Neural progenitor cell (in vitro differentiated cells): ENCODE data around the gene MTRR. TPM values are rescaled to one million over a fixed set of nuclear protein-coding genes. Genes with fewer than 3 reads are reported as not detected.

Experiments
- DNase-seq: peaks from one replicate; pipeline ENCODE4 v3.0.0-alpha.2; 2016; ENCODE audit warnings: low spot score
- H2AFZ ChIP-seq: fragments of 200-600 bp; sonication (generic); replicated peaks from 2 replicates; pipeline ENCODE4 v1.6.1; 2016; ENCODE audit warnings: antibody characterized with exemption
- H3F3A ChIP-seq: fragments of 200-600 bp; sonication (generic); 2 replicates; pipeline ENCODE4 v1.6.1; 2016; ENCODE audit warnings: antibody characterized with exemption, low read depth
- H3K27ac ChIP-seq: fragments of 200-600 bp; sonication (generic); 2 replicates; pipeline ENCODE4 v1.5.1; 2016; ENCODE audit warnings: mild to moderate bottlenecking
- H3K27me3 ChIP-seq: fragments of 200-600 bp; sonication (generic); 2 replicates; pipeline ENCODE4 v1.6.1; 2016; ENCODE audit warnings: mild to moderate bottlenecking, moderate library complexity
- H3K36me3 ChIP-seq: fragments of 200-600 bp; sonication (generic); 2 replicates; pipeline ENCODE4 v1.5.1; 2016
- H3K4me1 ChIP-seq: fragments of 200-600 bp; sonication (generic); 2 replicates; pipeline ENCODE4 v1.6.1; 2016; ENCODE audit warnings: mixed run types
- H3K4me2 ChIP-seq: fragments of 200-600 bp; sonication (generic); 2 replicates; pipeline ENCODE4 v1.6.1; 2016
- H3K4me3 ChIP-seq: fragments of 200-600 bp; sonication (generic); 2 replicates; pipeline ENCODE4 v1.5.1; 2016
- H3K79me2 ChIP-seq: fragments of 200-600 bp; sonication (generic); 2 replicates; pipeline ENCODE4 v1.6.1; 2016; ENCODE audit warnings: low read depth
- H3K9ac ChIP-seq: fragments of 200-600 bp; sonication (generic); 2 replicates; pipeline ENCODE4 v1.6.1; 2016
- H3K9me3 ChIP-seq: fragments of 200-600 bp; sonication (generic); 2 replicates; pipeline ENCODE4 v1.5.1; 2016; ENCODE audit warnings: low read depth
- H4K20me1 ChIP-seq: fragments of 200-600 bp; sonication (generic); 2 replicates; pipeline ENCODE4 v1.6.1; 2016; ENCODE audit warnings: low read depth
- H3K27ac Mint-ChIP-seq: 3 replicates; pipeline ENCODE4 v1.8.0; 2021; ENCODE audit warnings: mixed read lengths
- H3K27me3 Mint-ChIP-seq: 2 replicates; pipeline ENCODE4 v1.8.0; 2022; ENCODE audit warnings: low read depth, mild to moderate bottlenecking, inconsistent platforms, moderate library complexity, mixed read lengths; ENCODE audit not compliant: insufficient read depth
- H3K36me3 Mint-ChIP-seq: 3 replicates; pipeline ENCODE4 v1.8.0; 2021; ENCODE audit warnings: mixed read lengths
- H3K4me1 Mint-ChIP-seq: 3 replicates; pipeline ENCODE4 v1.8.0; 2021; ENCODE audit warnings: mixed read lengths
- H3K4me3 Mint-ChIP-seq: 3 replicates; pipeline ENCODE4 v1.8.0; 2021; ENCODE audit warnings: mild to moderate bottlenecking, moderate library complexity, mixed read lengths
- H3K9me3 Mint-ChIP-seq: 3 replicates; pipeline ENCODE4 v1.8.0; 2020; ENCODE audit warnings: mixed read lengths
- CTCF ChIP-seq: fragments of 200-600 bp; sonication (generic); IDR thresholded peaks from 2 replicates; pipeline ENCODE4 v1.5.1; 2017; ENCODE audit warnings: antibody characterized with exemption, mild to moderate bottlenecking
- EZH2 ChIP-seq: fragments of 200-600 bp; sonication (generic); IDR thresholded peaks from 2 replicates; pipeline ENCODE4 v1.6.1; 2017; ENCODE audit warnings: antibody characterized with exemption, mild to moderate bottlenecking, moderate library complexity
- EZH2phosphoT487 ChIP-seq: fragments of 200-600 bp; sonication (generic); IDR thresholded peaks from 2 replicates; pipeline ENCODE4 v1.6.1; 2017; ENCODE audit warnings: antibody characterized with exemption
- total RNA-seq: library from RNA; depleted of rRNA; stranded (reverse); fragments of >200 nt; gene quantifications from 2 replicates; pipeline ENCODE4 v1.2.3, GENCODE V29; 2015; ENCODE audit warnings: low replicate concordance

Gene MTRR
- total RNA-seq, 1 donor from 2014 or later, result 53.5 TPM

DNA sequence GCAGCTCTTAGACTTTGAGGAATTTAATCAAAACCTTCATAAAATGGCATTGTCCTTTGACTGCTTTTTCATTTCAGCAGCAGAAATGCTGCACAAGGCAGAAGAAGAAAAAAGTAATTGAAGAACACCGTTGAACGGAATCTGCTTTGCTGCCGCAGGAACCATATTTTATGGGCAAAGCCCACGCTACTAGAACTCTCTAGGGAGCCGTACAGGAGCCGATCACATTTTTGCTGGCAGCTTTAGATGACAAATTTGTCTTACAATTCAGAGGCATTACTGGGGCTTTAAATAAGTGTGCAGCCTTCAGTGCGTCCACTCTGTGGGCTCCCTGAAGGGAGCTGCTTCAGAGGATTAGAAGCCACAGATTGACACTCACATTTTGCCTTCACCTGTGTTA lies 23.4 kb upstream of the MTRR start:
- no peak overlapping the region for H3K4me3 Mint-ChIP-seq
- Histone ChIP-seq H4K20me1 (no peaks in the 10 kb centered on the region), H3K9ac (no peak overlapping the region), H3K4me1 (peaks cover 12% of the 10 kb centered on the region), H2AFZ (no peak overlapping the region), H3K9me3 (no peaks in the 10 kb centered on the region), H3K4me2 (no peak overlapping the region), H3K4me3 (no peak overlapping the region), H3K36me3 (no peaks in the 10 kb centered on the region), H3K27me3 (peaks cover 22% of the 10 kb centered on the region), H3K79me2 (no peaks in the 10 kb centered on the region), H3K27ac (no peak overlapping the region), H3F3A (peaks cover 6% of the 10 kb centered on the region)
- no peak for DNase-seq
- H3K4me1 Mint-ChIP-seq, result peaks cover 14% of the 10 kb centered on the region
- peaks cover 5% of the 10 kb centered on the region for H3K9me3 Mint-ChIP-seq
- H3K27ac Mint-ChIP-seq, result no peak overlapping the region
- no peaks in the 10 kb centered on the region for H3K36me3 Mint-ChIP-seq
- peaks cover 4% of the 10 kb centered on the region for H3K27me3 Mint-ChIP-seq
- TF ChIP-seq EZH2phosphoT487 (no peak), EZH2 (no peak), CTCF (no peak)

GRCh38 chr5:7846327-7846726 lies 22.6 kb upstream of the MTRR start:
- Mint-ChIP-seq H3K9me3 (no peaks in the 10 kb centered on the region), H3K36me3 (no peaks in the 10 kb centered on the region), H3K27me3 (peaks cover 3% of the 10 kb centered on the region), H3K4me3 (no peak overlapping the region), H3K27ac (no peak overlapping the region), H3K4me1 (peaks cover 16% of the 10 kb centered on the region)
- no peak overlapping the region for H3K9ac ChIP-seq
- no peak for TF ChIP-seq CTCF
- no peak overlapping the region for H3K4me2 ChIP-seq
- H4K20me1 ChIP-seq, result no peaks in the 10 kb centered on the region
- H3K9me3 ChIP-seq, result no peaks in the 10 kb centered on the region
- DNase-seq, result no peak
- no peaks in the 10 kb centered on the region for H3K79me2 ChIP-seq
- H2AFZ ChIP-seq, result no peak overlapping the region
- no peak overlapping the region for H3K27ac ChIP-seq
- H3K4me1 ChIP-seq, result peaks cover 12% of the 10 kb centered on the region
- H3F3A ChIP-seq, result peaks cover 14% of the 10 kb centered on the region
- no peak overlapping the region for H3K4me3 ChIP-seq
- H3K27me3 ChIP-seq, result peaks cover 22% of the 10 kb centered on the region
- H3K36me3 ChIP-seq, result no peaks in the 10 kb centered on the region

GRCh38 chr5:7848296-7848695 lies 20.7 kb upstream of the MTRR start:
- Histone ChIP-seq H3K4me1 (peaks cover 12% of the 10 kb centered on the region), H2AFZ (no peak overlapping the region), H3K9me3 (no peaks in the 10 kb centered on the region), H4K20me1 (no peaks in the 10 kb centered on the region), H3K9ac (no peak overlapping the region), H3K4me2 (no peak overlapping the region), H3K27ac (no peak overlapping the region), H3K36me3 (no peaks in the 10 kb centered on the region), H3K4me3 (no peak overlapping the region), H3K27me3 (peaks cover 22% of the 10 kb centered on the region), H3K79me2 (no peaks in the 10 kb centered on the region), H3F3A (peaks cover 19% of the 10 kb centered on the region)
- H3K4me3 Mint-ChIP-seq, result no peak overlapping the region
- no peak for DNase-seq
- H3K4me1 Mint-ChIP-seq, result peaks cover 22% of the 10 kb centered on the region
- H3K36me3 Mint-ChIP-seq, result no peaks in the 10 kb centered on the region
- H3K9me3 Mint-ChIP-seq, result peaks cover 2% of the 10 kb centered on the region
- TF ChIP-seq CTCF (no peak), EZH2phosphoT487 (no peak), EZH2 (no peak)
- H3K27me3 Mint-ChIP-seq, result peaks cover 7% of the 10 kb centered on the region
- H3K27ac Mint-ChIP-seq, result no peak overlapping the region
